H1 (cell line): Measurements from ENCODE around the gene LRBA. TPM values are rescaled to one million over a fixed set of nuclear protein-coding genes. Genes with fewer than 3 reads are reported as not detected.

ENCODE experiments used
- KDM4A ChIP-seq: IDR thresholded peaks from one replicate; pipeline ENCODE4 v1.7.1; 2012; ENCODE audit warnings: low read depth, mild to moderate bottlenecking, moderate library complexity, low read length, inconsistent platforms; ENCODE audit not compliant: severe bottlenecking
- KDM5A ChIP-seq: fragments of 200-600 bp; IDR thresholded peaks from 2 replicates; pipeline ENCODE4 v1.7.1; 2012; ENCODE audit warnings: mild to moderate bottlenecking, low read length, inconsistent platforms, mixed read lengths
- POLR2A ChIP-seq, 2 experiments: IDR thresholded peaks; 1 replicate in 1 of 2; 2 replicates in 1 of 2; pipeline ENCODE4 v1.6.1; 2011; ENCODE audit warnings: low read depth in 2 of 2, low read length in 2 of 2, mild to moderate bottlenecking in 2 of 2; ENCODE audit errors: control extremely low read depth in 1 of 2
- RBBP5 ChIP-seq: IDR thresholded peaks from 2 replicates; pipeline ENCODE4 v1.7.1; 2012; ENCODE audit warnings: low read depth, mild to moderate bottlenecking, inconsistent platforms, low read length, moderate library complexity, borderline replicate concordance
- SIX5 ChIP-seq: IDR thresholded peaks from 2 replicates; pipeline ENCODE4 v1.6.1; 2011; ENCODE audit warnings: mild to moderate bottlenecking, low read depth, low read length
- SUZ12 ChIP-seq: fragments of 200-600 bp; sonication (generic); IDR thresholded peaks from 2 replicates; pipeline ENCODE4 v1.6.1; 2012; ENCODE audit warnings: mild to moderate bottlenecking, inconsistent platforms, low read length, moderate library complexity, mixed read lengths
- ZNF274 ChIP-seq: IDR thresholded peaks from 2 replicates; pipeline ENCODE4 v1.7.0; 2012; ENCODE audit warnings: low read length, borderline replicate concordance; ENCODE audit errors: extremely low read depth
- polyA plus RNA-seq, 7 experiments: library from polyadenylated mRNA; depleted of rRNA in 3 of 7; stranded (reverse) in 5 of 7; unstranded in 2 of 7; fragments of >200 nt in 5 of 7; fragments of 200-250 nt in 2 of 7; gene quantifications; 1 replicate in 5 of 7; 2 replicates in 1 of 7; 4 replicates in 1 of 7; pipeline versions ENCODE4 v1.2.1 to v1.2.3, GENCODE V29; 2011 to 2013; ENCODE audit warnings: missing spikeins in 2 of 7, mixed read lengths in 2 of 7
- total RNA-seq: library from RNA; stranded (reverse); fragmentation: NEBNext Ultra II Directional; extraction: Animal tissue kit (Norgen Biotek cat#: 25700); gene quantifications from 2 replicates; pipeline ENCODE4 v1.2.1, GENCODE V29; 2021

Gene LRBA
- total and polyA plus RNA-seq, 2 of the 8 experiments (the other 6 are each of a cell fraction or from before 2014, with no cell fraction given), result 54.6 to 83.2 TPM

- peak; percentile 49; the same call in 1 of the 2 replicates for TF ChIP-seq RBBP5
- TF ChIP-seq KDM4A, result peak; percentile 40
- TF ChIP-seq SIX5, result no peak
- peak in 1 of 2 experiments; percentile 16; a peak in 1 of 3 replicates for TF ChIP-seq POLR2A (IDR thresholded peaks at IDR 0.05; ENCODE audit: control extremely low read depth in 1 of 2, low read depth in 2 of 2, low read length in 2 of 2)
- TF ChIP-seq SUZ12, result peak; percentile 80; the same call in 1 of the 2 replicates
- no peak for TF ChIP-seq KDM5A
- TF ChIP-seq ZNF274, result no peak
These were observed 431.6 kb downstream of the LRBA start (continued) for GRCh38 chr4:150583287-150584110.
